Brain microvascular endothelial cell (primary cell): Measurements from ENCODE around the gene DLEU7.

Experiments
- DNase-seq: peaks from one replicate; pipeline ENCODE4 v3.0.0-alpha.2; 2020
- H3K27ac ChIP-seq: fragments of 250-450 bp; sonication (Bioruptor Pico); 2 replicates; pipeline ENCODE4 v1.5.1; 2020; ENCODE audit warnings: mild to moderate bottlenecking, moderate library complexity
- H3K27me3 ChIP-seq: fragments of 250-450 bp; sonication (Bioruptor Pico); replicated peaks from 2 replicates; pipeline ENCODE4 v1.5.1; 2020; ENCODE audit warnings: mild to moderate bottlenecking
- H3K36me3 ChIP-seq: fragments of 250-450 bp; sonication (Bioruptor Pico); replicated peaks from 2 replicates; pipeline ENCODE4 v1.5.1; 2020; ENCODE audit warnings: mild to moderate bottlenecking
- H3K4me3 ChIP-seq: 2 replicates; pipeline ENCODE4 v1.5.1; 2011; ENCODE audit warnings: low read depth, mild to moderate bottlenecking, control low read depth, low read length, moderate library complexity
- CTCF ChIP-seq: IDR thresholded peaks from 2 replicates; pipeline ENCODE4 v1.5.1; 2011; ENCODE audit warnings: low read depth, mild to moderate bottlenecking, moderate library complexity, low read length, control low read depth, inconsistent platforms; ENCODE audit errors: missing control alignments
- in situ Hi-C: cut with HindIII; loops from 2 replicates; pipeline ENCODE4 v1.10.0; 2017; ENCODE audit warnings: low sequenced_read_pairs, low pct_ligation_motif_present

The DLEU7 gene

GRCh38 chr13:50842251-50842989, 1.1 kb downstream of the DLEU7 start:
- Histone ChIP-seq H3K4me3 (no peak overlapping the region), H3K27me3 (no peaks in the 10 kb centered on the region), H3K27ac (no peak overlapping the region), H3K36me3 (no peaks in the 10 kb centered on the region)
- in situ Hi-C loops, result no loop called here
- no peak for DNase-seq
- no peak for TF ChIP-seq CTCF

DNA sequence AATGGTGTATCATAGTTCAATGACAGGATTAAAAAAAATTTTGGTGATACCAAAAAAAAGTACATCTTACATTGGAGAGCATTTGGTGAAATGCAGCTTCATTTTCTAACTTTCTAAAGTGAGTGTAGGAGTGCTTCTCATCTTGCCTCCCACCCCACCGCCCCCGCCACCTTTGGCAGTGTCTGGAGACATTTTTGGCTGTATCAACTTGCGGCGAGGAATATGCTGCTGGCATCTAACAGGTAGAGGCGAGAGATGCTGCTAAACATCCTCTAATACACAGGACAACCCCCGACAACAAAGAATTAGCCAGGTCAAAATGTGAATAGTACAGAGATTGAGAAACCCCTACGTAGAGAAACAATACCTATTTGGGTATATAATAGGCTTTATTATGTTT, 1.7 kb downstream of the DLEU7 start:
- in situ Hi-C loops, result no loop called here
- Histone ChIP-seq H3K36me3 (no peaks in the 10 kb centered on the region), H3K27me3 (no peaks in the 10 kb centered on the region), H3K4me3 (no peak overlapping the region), H3K27ac (no peak overlapping the region)
- DNase-seq, result no peak
- no peak for TF ChIP-seq CTCF

GRCh38 chr13:50840284-50840683, 3.2 kb downstream of the DLEU7 start:
- no peaks in the 10 kb centered on the region for H3K36me3 ChIP-seq
- H3K4me3 ChIP-seq, result no peak overlapping the region
- in situ Hi-C loops, result no loop called here
- H3K27me3 ChIP-seq, result no peaks in the 10 kb centered on the region
- no peak for DNase-seq
- TF ChIP-seq CTCF, result no peak
- H3K27ac ChIP-seq, result no peak overlapping the region

GRCh38 chr13:50839828-50840227, 3.7 kb downstream of the DLEU7 start:
- no peak overlapping the region for H3K27ac ChIP-seq
- DNase-seq, result no peak
- no peaks in the 10 kb centered on the region for H3K27me3 ChIP-seq
- H3K4me3 ChIP-seq, result no peak overlapping the region
- in situ Hi-C loops, result no loop called here
- no peaks in the 10 kb centered on the region for H3K36me3 ChIP-seq
- TF ChIP-seq CTCF, result no peak

GRCh38 chr13:50838701-50839100, 4.8 kb downstream of the DLEU7 start:
- Histone ChIP-seq H3K27ac (no peak overlapping the region), H3K27me3 (no peaks in the 10 kb centered on the region), H3K4me3 (no peak overlapping the region), H3K36me3 (no peaks in the 10 kb centered on the region)
- no peak for TF ChIP-seq CTCF
- in situ Hi-C loops, result no loop called here
- DNase-seq, result no peak

DNA sequence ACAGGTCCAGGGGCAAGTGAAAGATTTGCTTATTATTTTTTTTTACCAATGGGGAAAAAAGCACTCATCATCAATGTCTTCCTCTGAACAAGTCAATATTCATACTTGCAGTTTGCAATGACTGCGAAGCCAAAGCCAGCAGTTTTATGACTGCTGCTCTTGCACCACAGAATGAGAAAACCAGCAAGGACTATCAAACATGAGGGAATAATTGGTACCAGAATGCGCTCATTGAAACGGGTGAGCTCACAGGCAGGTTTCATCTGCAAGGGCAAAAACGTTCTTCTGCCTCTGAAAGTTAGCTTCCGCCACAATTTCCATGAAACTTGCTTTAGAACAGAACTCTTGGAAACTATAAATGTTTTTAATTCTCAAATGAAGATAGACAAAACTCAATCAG, 5.5 kb downstream of the DLEU7 start:
- in situ Hi-C loops, result no loop called here
- no peak overlapping the region for H3K27ac ChIP-seq
- no peak for DNase-seq
- TF ChIP-seq CTCF, result no peak
- no peaks in the 10 kb centered on the region for H3K27me3 ChIP-seq
- no peaks in the 10 kb centered on the region for H3K36me3 ChIP-seq
- H3K4me3 ChIP-seq, result no peak overlapping the region
